ENCODE results near the gene LHX1. TPM values are rescaled to one million over a fixed set of nuclear protein-coding genes. Genes with fewer than 3 reads are reported as not detected.

Gene LHX1
- total RNA-seq, 2 donors from 2014 or later = not detected

DNA sequence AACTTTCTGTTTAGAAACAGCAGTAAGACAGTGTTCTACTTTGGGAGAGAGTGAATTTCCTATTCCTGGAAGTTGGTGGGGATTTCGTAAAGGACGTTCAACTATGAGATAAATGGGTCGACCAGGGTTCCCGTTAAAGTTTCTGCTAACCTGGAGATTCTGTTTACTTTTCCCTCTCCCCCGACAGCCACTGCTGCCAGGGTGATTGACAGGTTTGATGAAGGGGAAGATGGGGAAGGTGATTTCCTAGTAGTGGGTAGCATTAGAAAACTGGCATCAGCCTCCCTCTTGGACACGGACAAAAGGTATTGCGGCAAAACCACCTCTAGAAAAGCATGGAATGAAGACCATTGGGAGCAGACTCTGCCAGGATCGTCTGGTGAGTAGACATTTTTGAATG lies 12.8 kb downstream of the LHX1 start:
- H3K4me3 ChIP-seq = no peak overlapping the region
- no peaks in the 10 kb centered on the region for H3K9me3 ChIP-seq
- peaks cover 0 to 14% of the 10 kb centered on the region in 2 donors for H3K27me3 ChIP-seq
- H3K4me1 ChIP-seq = peaks cover 27% of the 10 kb centered on the region
- TF ChIP-seq POLR2A (IDR thresholded peaks at IDR 0.05) = no peak
- intact Hi-C loops (cut with DNase I) = no loop called here
- DNase-seq (no peak), ATAC-seq (no peak)
- H3K36me3 ChIP-seq (replicated peaks in 1 of 2; ENCODE audit: insufficient read depth in 1 of 2, low read depth in 2 of 2) = peaks cover 0 to 17% of the 10 kb centered on the region in 2 donors
- 58% methylated on average over 8 of the region's 8 CpGs for WGBS, 2 donors
- no peak overlapping the region for H3K27ac ChIP-seq

GRCh38 chr17:36951084-36951789 lies 14.0 kb downstream of the LHX1 start:
- DNase-seq (no peak), ATAC-seq (no peak)
- H3K9me3 ChIP-seq = no peaks in the 10 kb centered on the region
- H3K4me1 ChIP-seq = peaks cover 27% of the 10 kb centered on the region
- intact Hi-C loops (cut with DNase I) = no loop called here
- peaks cover 0 to 17% of the 10 kb centered on the region in 2 donors for H3K36me3 ChIP-seq (replicated peaks in 1 of 2; ENCODE audit: insufficient read depth in 1 of 2, low read depth in 2 of 2)
- no peak overlapping the region for H3K4me3 ChIP-seq
- WGBS, 2 donors = 78 to 81% methylated on average over 5 of the region's 5 CpGs
- H3K27me3 ChIP-seq = peaks cover 0 to 1% of the 10 kb centered on the region in 2 donors
- TF ChIP-seq POLR2A (IDR thresholded peaks at IDR 0.05) (no peak), CTCF (IDR thresholded peaks at IDR 0.05) (no peak)
- no peak overlapping the region for H3K27ac ChIP-seq

- no peak for ATAC-seq
- Histone ChIP-seq H3K36me3 (replicated peaks in 1 of 2; ENCODE audit: insufficient read depth in 1 of 2, low read depth in 2 of 2) (no peaks in the 10 kb centered on the region), H3K27ac (no peak overlapping the region), H3K9me3 (no peaks in the 10 kb centered on the region), H3K4me3 (no peak overlapping the region), H3K27me3 (no peaks in the 10 kb centered on the region), H3K4me1 (peaks cover 5% of the 10 kb centered on the region)
- WGBS, 2 donors = 67 to 70% methylated on average over 4 of the region's 4 CpGs
- no peak for TF ChIP-seq POLR2A (IDR thresholded peaks at IDR 0.05)
- no peak for TF ChIP-seq CTCF (IDR thresholded peaks at IDR 0.05)
- no peak for DNase-seq
- intact Hi-C loops (cut with DNase I) = no loop called here
These were observed 34.2 kb downstream of the LHX1 start for GRCh38 chr17:36971508-36971907.

DNA sequence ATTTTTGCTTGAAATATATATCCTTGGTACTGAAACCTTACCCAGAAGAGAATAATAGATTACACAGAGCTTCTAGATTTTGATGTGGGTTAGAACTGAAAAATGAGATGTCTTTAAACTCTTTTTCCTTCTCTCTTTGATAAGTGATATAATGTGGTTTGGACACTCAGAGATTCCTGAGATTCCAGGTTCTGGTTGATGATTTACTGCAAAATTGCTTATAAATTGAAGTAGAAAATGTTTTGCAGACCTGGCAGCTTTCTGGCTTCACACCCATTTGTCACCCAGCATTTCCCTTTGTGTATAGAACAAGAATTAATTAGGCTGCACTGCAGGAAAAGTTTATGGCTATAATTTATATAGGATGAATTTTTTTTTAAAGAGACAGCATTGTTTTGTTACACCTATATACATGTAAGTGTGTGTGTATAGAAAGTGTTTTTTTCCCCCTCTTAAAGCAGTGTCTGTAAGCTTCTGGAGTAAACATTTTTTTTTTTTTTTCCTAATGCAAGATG lies 35.0 kb downstream of the LHX1 start:
- no peak overlapping the region for H3K27ac ChIP-seq
- DNase-seq (no peak), ATAC-seq (no peak)
- no peaks in the 10 kb centered on the region for H3K36me3 ChIP-seq (replicated peaks in 1 of 2; ENCODE audit: insufficient read depth in 1 of 2, low read depth in 2 of 2)
- intact Hi-C loops (cut with DNase I) = no loop called here
- no peaks in the 10 kb centered on the region for H3K9me3 ChIP-seq
- peaks cover 5% of the 10 kb centered on the region for H3K4me1 ChIP-seq
- no peaks in the 10 kb centered on the region for H3K27me3 ChIP-seq
- no peak overlapping the region for H3K4me3 ChIP-seq
- no peak for TF ChIP-seq POLR2A (IDR thresholded peaks at IDR 0.05)
- TF ChIP-seq CTCF (IDR thresholded peaks at IDR 0.05) = no peak

GRCh38 chr17:36972905-36973304 lies 35.6 kb downstream of the LHX1 start:
- 91 to 94% methylated on average over 1 of the region's 1 CpG for WGBS, 2 donors
- ATAC-seq (no peak), DNase-seq (no peak)
- Histone ChIP-seq H3K27me3 (no peaks in the 10 kb centered on the region), H3K27ac (no peak overlapping the region), H3K36me3 (replicated peaks in 1 of 2; ENCODE audit: insufficient read depth in 1 of 2, low read depth in 2 of 2) (no peaks in the 10 kb centered on the region), H3K9me3 (no peaks in the 10 kb centered on the region), H3K4me1 (peaks cover 5% of the 10 kb centered on the region), H3K4me3 (no peak overlapping the region)
- intact Hi-C loops (cut with DNase I) = no loop called here
- TF ChIP-seq CTCF (IDR thresholded peaks at IDR 0.05) (no peak), POLR2A (IDR thresholded peaks at IDR 0.05) (no peak)

Data from body of pancreas (tissue), 4 donors.